Fibroblast of skin of back (primary cell): Measurements from ENCODE around the gene ANKRD20A1. TPM values are rescaled to one million over a fixed set of nuclear protein-coding genes. Genes with fewer than 3 reads are reported as not detected.
"Not testable (repeated sequence)": the region's sequence is repeated elsewhere in the genome, so short reads cannot be mapped to it uniquely, and the experiment has no call there.

Experiments used
- DNase-seq: peaks from one replicate; pipeline ENCODE4 v3.0.0-alpha.2; 2013
- polyA plus RNA-seq, 2 experiments: library from polyadenylated mRNA; unstranded; fragments of 120-200 nt; gene quantifications; one replicate each; pipeline ENCODE4 v1.2.1, GENCODE V29; 2013; ENCODE audit not compliant: insufficient read length in 2 of 2

The ANKRD20A1 gene
- not detected for polyA plus RNA-seq (2013, experiment 1 of 2; ENCODE audit: insufficient read length)
- 0.12 TPM for polyA plus RNA-seq (2013, experiment 2 of 2; ENCODE audit: insufficient read length)

GRCh38 chr9:67858871-67859270 lies at the start of gene ANKRD20A1:
ANKRD20A1 (plus strand) TSS chr9:67858931; CDS start chr9:67859427, 496 bp downstream.
- not testable (repeated sequence) for DNase-seq

DNA sequence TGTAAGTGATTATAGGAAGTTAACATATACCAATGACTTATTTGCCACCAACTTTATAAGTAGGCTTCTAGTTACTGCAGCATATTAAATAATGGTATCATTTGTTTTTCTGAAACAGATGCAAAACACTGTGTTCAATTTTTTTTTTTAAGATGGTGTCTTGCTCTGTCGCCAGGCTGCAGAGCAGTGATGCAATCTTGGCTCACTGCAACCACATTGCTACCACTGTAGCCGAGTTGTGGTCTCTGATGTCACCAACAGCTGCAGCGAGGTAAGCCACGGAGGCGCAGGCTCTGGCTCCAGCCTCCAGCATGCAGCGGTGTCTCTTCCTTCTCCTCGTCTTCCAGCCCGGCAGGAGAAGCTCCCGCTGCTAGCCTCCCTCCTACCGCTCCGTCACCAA lies 26.6 kb upstream of the ANKRD20A1 start:
- not testable (repeated sequence) for DNase-seq
